Colonic mucosa (tissue), 4 donors: ENCODE results near the gene SQOR. TPM values are rescaled to one million over a fixed set of nuclear protein-coding genes. Genes with fewer than 3 reads are reported as not detected.

Experiments used
- DNase-seq: peaks from one replicate; pipeline ENCODE4 v3.0.0-alpha.2; 2020
- H3K27ac ChIP-seq: fragments of 200-600 bp; one replicate; pipeline ENCODE4 v1.8.0; 2021
- H3K27me3 ChIP-seq: fragments of 200-600 bp; one replicate; pipeline ENCODE4 v1.8.0; 2021
- H3K36me3 ChIP-seq: fragments of 200-600 bp; one replicate; pipeline ENCODE4 v1.8.0; 2021
- H3K4me1 ChIP-seq: fragments of 200-600 bp; one replicate; pipeline ENCODE4 v1.8.0; 2021; ENCODE audit warnings: mild to moderate bottlenecking
- H3K4me3 ChIP-seq: fragments of 200-600 bp; one replicate; pipeline ENCODE4 v1.8.0; 2021
- H3K9ac ChIP-seq, 2 donors: one replicate each; pipeline ENCODE4 v1.7.0; 2013; ENCODE audit warnings: control low read depth in 2 of 2, low read depth in 2 of 2, low read length in 2 of 2
- H3K9me3 ChIP-seq: fragments of 200-600 bp; one replicate; pipeline ENCODE4 v1.8.0; 2021
- intact Hi-C: fragments of 100-400 bp; cut with DNase I; formaldehyde crosslinking; loops from one replicate; pipeline ENCODE4 v1.14.1; 2022
- total RNA-seq, 2 donors: library from RNA; stranded (reverse); fragmentation: NEBNext Ultra II Directional in 1 of 2; extraction: Animal tissue kit (Norgen Biotek cat#: 25700) in 1 of 2; gene quantifications; one replicate each; pipeline ENCODE4 v1.2.1, GENCODE V29; 2021
- TF ChIP-seq, protein P1 (sequence below): fragments of 200-600 bp; IDR thresholded peaks from one replicate; pipeline ENCODE4 v1.8.0; 2022; ENCODE audit warnings: antibody characterized with exemption, mild to moderate bottlenecking
- donor health status: healthy.
- donor health status: DM: no; HTN: no; CAD: no.
- donor health status: DM: no; HTN: no; CAD: no.

The SQOR gene
- total RNA-seq, 2 donors from 2014 or later, result 308 to 500 TPM

DNA sequence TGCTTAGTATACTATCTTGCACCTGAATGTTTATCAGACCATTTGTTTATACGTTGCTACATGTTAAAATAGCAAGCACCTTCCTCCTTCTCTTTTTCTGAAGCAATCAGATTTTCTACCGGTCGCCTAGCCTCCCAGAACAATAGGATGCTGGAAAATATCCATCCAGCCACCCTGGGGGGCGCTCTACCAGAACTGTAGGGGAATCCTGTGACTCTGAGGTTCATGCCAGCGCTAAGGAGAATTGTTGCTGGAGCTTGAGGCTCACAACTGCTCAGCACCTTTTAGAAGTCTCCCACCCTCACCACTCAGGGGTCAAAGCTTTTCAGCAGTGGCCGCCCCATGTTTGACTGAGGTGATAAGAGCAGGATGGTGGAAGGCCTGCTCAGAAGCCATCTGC is 27.5 kb downstream of the SQOR start:
- Histone ChIP-seq H3K9ac (no peak overlapping the region), H3K4me1 (peaks cover 13% of the 10 kb centered on the region), H3K27ac (no peak overlapping the region), H3K36me3 (peaks cover 11% of the 10 kb centered on the region), H3K9me3 (no peaks in the 10 kb centered on the region), H3K27me3 (no peaks in the 10 kb centered on the region), H3K4me3 (no peak overlapping the region)
- TF ChIP-seq, protein P1, sequence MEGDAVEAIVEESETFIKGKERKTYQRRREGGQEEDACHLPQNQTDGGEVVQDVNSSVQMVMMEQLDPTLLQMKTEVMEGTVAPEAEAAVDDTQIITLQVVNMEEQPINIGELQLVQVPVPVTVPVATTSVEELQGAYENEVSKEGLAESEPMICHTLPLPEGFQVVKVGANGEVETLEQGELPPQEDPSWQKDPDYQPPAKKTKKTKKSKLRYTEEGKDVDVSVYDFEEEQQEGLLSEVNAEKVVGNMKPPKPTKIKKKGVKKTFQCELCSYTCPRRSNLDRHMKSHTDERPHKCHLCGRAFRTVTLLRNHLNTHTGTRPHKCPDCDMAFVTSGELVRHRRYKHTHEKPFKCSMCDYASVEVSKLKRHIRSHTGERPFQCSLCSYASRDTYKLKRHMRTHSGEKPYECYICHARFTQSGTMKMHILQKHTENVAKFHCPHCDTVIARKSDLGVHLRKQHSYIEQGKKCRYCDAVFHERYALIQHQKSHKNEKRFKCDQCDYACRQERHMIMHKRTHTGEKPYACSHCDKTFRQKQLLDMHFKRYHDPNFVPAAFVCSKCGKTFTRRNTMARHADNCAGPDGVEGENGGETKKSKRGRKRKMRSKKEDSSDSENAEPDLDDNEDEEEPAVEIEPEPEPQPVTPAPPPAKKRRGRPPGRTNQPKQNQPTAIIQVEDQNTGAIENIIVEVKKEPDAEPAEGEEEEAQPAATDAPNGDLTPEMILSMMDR, result no peak
- intact Hi-C loops, result no loop called here
- no peak for DNase-seq

DNA sequence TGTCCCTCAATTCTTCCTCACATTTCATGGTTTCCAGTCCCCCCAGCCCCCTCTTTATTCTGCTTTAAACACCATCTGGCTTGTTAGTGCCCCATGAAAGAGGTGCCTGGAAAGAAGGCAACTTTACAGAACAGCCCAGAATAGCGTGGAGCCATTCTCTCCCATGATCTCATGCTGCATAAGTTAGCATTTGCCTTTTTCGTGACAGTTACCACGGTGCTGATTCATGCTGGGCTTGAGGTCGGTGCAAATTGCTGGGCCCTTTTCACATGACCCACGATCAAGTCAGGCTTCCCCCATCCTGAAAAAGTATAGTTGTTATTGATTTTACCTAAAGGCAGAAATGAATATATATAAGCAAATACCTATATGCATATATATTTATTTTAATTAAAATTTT is 29.6 kb downstream of the SQOR start:
- no peaks in the 10 kb centered on the region for H3K9me3 ChIP-seq
- no peaks in the 10 kb centered on the region for H3K27me3 ChIP-seq
- no peak for DNase-seq
- no peak overlapping the region for H3K27ac ChIP-seq
- H3K4me1 ChIP-seq, result no peaks in the 10 kb centered on the region
- H3K9ac ChIP-seq, result no peak overlapping the region
- peaks cover 11% of the 10 kb centered on the region for H3K36me3 ChIP-seq
- intact Hi-C loops, result no loop called here
- no peak overlapping the region for H3K4me3 ChIP-seq
- TF ChIP-seq, protein P1, result no peak

DNA sequence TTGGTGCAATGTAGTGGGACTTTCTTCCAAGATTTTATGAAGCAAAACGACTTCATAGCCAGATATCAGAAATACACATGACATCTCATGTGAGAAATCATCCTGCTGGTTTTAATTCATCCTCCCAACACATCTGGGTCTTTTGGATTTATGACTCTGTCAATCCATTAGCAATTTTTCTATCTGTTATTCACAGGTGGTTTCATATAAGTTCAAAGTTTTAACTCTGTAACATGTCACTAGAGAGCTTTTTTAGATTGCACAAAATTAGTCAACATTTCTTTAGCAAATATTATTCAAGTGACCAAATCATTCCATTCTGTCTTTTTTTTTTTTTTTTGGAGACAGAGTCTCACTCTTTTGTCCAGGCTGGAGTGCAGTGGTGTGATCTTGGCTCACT is 30.4 kb downstream of the SQOR start:
- Histone ChIP-seq H3K27ac (no peak overlapping the region), H3K36me3 (peaks cover 18% of the 10 kb centered on the region), H3K9ac (no peak overlapping the region), H3K27me3 (no peaks in the 10 kb centered on the region), H3K4me3 (no peak overlapping the region), H3K9me3 (no peaks in the 10 kb centered on the region), H3K4me1 (no peaks in the 10 kb centered on the region)
- TF ChIP-seq, protein P1, result no peak
- no peak for DNase-seq
- intact Hi-C loops, result no loop called here

DNA sequence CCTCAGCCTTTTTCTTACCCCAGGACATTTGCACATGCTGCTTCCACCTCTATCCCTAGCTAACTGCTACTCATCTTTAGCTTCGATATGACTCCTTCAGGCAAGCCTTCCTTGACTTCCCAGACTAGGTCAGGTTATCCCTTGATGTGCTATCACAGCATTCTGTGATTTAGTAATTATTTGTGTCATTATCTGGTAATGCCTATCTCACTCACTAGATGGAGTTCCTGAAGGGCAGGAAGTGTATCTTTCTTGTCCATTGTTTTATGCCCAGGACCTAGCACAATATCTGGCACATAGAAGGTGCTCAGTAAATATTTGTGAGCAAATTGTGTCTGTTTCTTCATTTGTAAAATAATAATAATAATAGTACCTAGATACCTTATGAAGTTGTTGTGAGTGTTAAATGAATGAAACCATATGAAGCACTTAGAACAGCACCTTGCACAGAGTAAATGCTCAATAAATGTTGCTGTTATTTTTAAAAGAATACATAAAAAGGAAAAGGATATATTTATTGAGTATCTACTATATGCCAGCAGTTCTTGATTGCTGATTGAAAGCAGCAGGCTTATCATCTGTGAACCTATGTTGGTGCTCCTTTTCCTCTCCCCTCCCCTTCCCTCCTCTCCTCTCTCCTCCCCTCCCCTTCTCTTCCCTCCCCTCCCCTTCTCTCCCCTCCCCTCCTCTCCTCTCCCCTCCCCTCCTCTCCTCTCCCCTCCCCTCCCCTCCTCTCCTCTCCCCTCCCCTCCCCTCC is 31.5 kb downstream of the SQOR start:
- no peak overlapping the region for H3K9ac ChIP-seq
- H3K36me3 ChIP-seq, result peaks cover 18% of the 10 kb centered on the region
- no peak for DNase-seq
- no peak overlapping the region for H3K4me3 ChIP-seq
- no peak overlapping the region for H3K27ac ChIP-seq
- intact Hi-C loops, result no loop called here
- no peaks in the 10 kb centered on the region for H3K27me3 ChIP-seq
- H3K9me3 ChIP-seq, result no peaks in the 10 kb centered on the region
- no peaks in the 10 kb centered on the region for H3K4me1 ChIP-seq
- TF ChIP-seq, protein P1, result no peak

DNA sequence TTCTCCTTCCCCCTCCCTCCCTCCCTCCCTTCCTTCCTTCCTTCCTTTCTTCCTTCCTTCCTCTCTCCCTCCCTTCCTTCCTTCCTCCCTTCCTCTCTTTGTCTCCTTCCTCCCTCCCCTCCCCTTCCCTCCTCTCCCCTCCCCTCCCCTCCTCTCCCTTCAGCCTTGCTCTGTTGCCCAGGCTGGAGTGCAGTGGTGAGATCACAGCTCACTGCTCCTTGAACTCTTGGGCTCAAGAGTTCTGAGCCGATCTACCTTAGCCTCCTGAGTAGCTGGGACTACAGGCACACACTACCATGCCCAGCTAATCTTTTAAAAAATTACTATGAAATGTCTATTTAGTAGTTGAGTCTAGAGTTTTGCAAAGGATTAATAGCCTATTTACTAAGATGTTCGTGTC is 32.2 kb downstream of the SQOR start:
- Histone ChIP-seq H3K27me3 (no peaks in the 10 kb centered on the region), H3K9ac (no peak overlapping the region), H3K27ac (no peak overlapping the region), H3K4me1 (no peaks in the 10 kb centered on the region), H3K9me3 (no peaks in the 10 kb centered on the region), H3K36me3 (peaks cover 22% of the 10 kb centered on the region), H3K4me3 (no peak overlapping the region)
- intact Hi-C loops, result no loop called here
- no peak for DNase-seq
- TF ChIP-seq, protein P1, result no peak
